GM18867 (cell line): Measurements from ENCODE around the gene U2SURP.
"Not testable (repeated sequence)": the region's sequence is repeated elsewhere in the genome, so short reads cannot be mapped to it uniquely, and the experiment has no call there.

ENCODE experiments used
- ATAC-seq: cut with Tn5 transposase; IDR thresholded peaks from one replicate; pipeline ENCODE4 v1.9.1; 2021; ENCODE audit warnings: mild to moderate bottlenecking, moderate library complexity; ENCODE audit not compliant: unreplicated experiment

Gene U2SURP

GRCh38 chr3:143070977-143071551 lies 69.7 kb downstream of the U2SURP start:
- ATAC-seq, result no peak

GRCh38 chr3:143071776-143072175 lies 70.4 kb downstream of the U2SURP start:
- ATAC-seq, result no peak

GRCh38 chr3:143072298-143073020 lies 71.1 kb downstream of the U2SURP start:
- not testable (repeated sequence) for ATAC-seq

- ATAC-seq, result not testable (repeated sequence)
Measured at GRCh38 chr3:143073541-143073940, 72.2 kb downstream of the U2SURP start.

DNA sequence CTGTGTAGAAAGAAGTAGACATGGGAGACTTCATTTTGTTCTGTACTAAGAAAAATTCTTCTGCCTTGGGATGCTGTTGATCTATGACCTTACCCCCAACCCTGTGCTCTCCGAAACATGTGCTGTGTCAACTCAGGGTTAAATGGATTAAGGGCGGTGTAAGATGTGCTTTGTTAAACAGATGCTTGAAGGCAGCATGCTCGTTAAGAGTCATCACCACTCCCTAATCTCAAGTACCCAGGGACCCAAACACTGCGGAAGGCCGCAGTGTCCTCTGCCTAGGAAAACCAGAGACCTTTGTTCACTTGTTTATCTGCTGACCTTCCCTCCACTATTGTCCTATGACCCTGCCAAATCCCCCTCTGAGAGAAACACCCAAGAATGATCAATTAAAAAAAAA lies 72.6 kb downstream of the U2SURP start:
- not testable (repeated sequence) for ATAC-seq

DNA sequence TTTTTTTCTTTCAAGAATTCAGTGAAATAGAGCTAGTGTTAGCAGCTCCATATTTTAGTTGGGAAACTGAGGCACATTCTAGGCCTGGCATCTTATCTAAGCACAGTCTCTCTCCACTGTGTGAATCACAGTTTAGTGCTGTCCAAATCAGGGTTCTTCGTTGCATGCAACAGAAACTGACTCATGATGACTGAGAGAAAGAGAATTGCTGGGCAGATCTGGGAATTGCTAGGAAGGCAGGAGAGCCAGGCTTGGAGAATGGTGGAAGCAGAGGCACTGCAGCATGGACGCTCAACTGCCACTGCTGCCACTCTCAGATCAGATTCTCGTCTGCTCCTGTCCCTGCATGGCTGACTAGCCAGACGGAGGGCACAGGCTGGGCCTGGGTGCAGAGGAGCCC lies 77.5 kb downstream of the U2SURP start:
- ATAC-seq, result no peak

- ATAC-seq, result no peak
Measured at GRCh38 chr3:143080196-143080595, 78.8 kb downstream of the U2SURP start.

GRCh38 chr3:143081365-143081764 lies 80.0 kb downstream of the U2SURP start:
- no peak for ATAC-seq

DNA sequence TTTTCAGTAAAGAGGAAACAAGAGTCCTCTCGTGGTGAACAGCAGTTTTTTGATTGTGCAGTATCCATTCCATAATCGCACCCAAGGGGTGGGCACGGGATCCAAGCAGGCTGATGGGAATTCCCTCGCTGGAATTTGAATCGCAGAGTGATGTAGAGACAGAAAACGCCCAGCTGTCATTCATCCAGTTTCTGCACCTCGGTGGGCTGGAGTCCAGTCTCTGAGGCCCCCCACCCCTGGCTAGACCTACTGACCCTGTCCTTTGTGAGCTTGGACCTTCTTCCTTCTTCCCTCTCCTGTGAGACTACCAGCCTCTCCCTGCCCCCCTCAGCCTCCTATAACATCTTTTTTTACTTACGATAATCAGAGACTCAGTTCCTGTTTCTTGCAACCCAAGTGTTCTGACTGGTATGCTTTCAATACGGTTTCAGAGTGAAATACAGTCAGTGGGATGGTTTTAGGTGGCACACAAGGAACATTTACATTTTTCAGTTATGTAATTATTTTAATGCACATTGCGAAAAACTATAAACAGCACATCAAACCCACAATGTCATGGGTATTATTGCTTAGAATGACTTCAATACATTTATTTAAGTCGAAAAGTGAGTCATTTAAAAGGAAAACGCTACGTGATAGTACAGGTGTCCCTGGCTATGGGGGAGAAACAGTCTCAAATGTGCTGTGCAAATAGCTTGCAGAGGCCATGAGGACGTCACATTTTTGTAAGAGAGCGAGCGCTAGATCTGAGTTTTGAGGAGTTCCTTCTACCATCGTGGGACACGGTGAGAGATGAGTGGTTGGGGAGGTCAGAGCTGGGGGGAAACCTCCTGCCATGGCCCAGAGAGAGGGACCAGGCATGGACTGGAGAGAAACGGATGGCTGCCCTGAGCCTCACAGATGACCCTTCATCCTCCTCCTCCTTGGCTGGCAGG lies 80.7 kb downstream of the U2SURP start:
- ATAC-seq, result peak; percentile 85

DNA sequence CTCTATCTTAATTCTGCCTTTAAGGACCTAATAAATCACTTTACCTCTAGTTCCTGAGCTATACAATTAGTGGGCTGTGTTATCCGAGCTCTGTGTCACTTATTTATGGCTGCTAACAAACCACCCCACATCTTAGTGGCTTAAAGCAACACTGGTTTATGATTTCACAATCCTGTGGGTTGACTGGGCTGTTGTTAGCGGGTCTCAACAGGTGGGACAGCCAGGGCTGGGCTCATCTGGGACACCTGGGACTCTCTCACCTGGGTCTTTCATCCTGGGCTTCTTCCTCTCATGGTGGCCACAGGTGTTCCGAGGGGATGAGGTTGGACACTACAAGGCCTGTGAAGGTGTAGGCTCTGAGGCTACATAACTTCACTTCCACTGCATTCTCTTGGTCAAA lies 82.4 kb downstream of the U2SURP start:
- no peak for ATAC-seq

DNA sequence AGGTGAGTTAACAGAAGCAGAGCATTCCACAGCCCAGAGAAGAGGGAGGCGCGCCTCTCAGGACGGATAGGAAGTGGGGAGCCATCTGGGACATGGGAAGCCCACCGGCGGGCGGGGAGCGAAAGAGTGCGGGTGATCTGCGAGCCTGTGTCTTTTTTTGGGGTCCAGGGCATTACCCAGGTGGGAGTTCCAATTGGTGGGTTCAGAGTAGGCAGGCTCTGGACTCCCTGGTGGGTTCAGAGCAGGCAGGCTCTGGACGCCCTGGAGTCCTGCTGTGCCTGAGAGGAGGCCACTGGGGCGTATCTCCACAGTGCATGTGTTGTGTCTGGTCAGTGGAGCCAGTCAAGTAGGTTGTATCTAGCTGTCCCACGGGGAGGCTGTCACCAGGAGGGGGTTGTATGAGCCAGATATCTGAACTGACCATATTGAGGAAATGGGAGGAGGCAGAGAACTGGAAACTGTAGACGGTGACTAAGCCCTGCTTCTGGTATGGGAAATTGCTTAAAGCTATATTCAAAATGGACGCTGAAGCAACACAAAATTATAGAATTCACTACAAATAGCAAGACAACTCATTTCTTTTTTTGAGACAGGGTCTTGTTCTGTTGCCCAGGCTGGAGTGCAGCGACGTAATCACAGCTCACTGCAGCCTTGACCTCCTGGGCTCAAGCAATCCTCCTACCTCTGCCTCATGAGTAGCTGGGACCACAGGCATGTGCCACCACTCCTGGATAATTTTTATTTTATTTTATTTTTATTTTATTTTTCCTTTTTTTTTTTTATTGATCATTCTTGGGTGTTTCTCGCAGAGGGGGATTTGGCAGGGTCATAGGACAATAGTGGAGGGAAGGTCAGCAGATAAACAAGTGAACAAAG lies 83.7 kb downstream of the U2SURP start:
- ATAC-seq, result peak; percentile 44

DNA sequence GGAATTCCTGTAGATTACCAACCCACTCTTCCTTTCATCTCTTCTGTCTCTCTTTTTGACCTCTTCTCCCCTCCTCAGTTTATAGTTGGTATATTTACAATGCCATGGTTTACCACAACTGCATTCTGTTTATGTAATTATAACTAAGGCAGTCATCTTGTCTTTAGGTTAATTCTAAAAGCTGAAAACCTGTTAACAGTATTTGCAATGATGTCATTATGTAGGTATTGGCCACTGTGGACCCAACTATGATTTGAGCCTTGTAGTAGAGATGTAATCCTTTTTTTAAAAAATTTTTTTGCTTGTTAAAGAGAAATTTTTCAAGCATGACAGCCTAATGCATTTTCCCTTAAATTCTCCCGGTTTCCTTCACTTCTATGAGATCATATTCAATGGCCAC lies 87.5 kb downstream of the U2SURP start:
- ATAC-seq, result no peak

GRCh38 chr3:143089965-143090364 lies 88.6 kb downstream of the U2SURP start:
- ATAC-seq, result no peak

- no peak for ATAC-seq
Measured at GRCh38 chr3:143090486-143090885, 89.1 kb downstream of the U2SURP start.

GRCh38 chr3:143090976-143091837 lies 89.8 kb downstream of the U2SURP start:
- no peak for ATAC-seq

DNA sequence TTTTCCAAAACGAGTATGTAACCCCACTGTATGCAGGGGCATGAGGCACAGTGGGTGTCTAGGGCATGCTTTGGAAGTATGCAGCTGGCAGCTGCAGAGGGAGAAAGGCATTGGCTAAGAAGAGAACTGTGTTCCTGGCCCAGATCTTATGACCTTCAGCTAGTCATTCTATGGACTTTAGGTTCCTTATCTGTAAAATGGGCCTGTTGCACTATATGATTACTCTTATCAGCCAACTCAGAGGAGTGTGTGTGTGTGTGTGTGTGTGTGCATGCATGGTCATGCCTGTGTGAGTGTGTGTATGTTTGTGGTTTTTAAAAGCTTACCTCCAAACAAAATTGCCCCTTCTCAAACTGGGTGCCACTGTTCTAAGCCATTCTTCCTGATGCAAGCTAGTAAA lies 90.8 kb downstream of the U2SURP start:
- ATAC-seq, result no peak

- ATAC-seq, result no peak
Measured at GRCh38 chr3:143095813-143096212, 94.4 kb downstream of the U2SURP start.

- ATAC-seq, result no peak
Measured at GRCh38 chr3:143098032-143098764, 96.8 kb downstream of the U2SURP start.

DNA sequence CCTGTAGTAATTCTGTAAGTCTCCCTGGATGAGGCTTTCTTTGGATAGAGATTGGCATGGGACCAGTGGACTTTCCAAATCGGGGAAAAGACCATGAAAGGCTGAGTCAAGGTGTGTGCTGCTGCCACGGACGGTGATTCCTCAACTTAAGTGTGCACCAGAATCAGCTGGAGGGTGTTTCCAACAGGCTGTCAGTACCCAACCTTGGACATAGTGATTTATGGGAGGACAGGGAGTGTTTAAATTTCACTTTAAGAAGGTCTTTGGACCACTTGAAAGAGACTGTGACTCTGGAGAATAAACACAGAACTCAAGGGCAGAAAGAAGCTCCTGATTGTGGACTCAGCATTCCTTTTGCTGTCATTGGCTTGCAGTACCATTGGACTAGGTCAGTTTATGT lies 97.8 kb downstream of the U2SURP start:
- no peak for ATAC-seq
